ENCODE results near the gene BCL2L1. TPM values are rescaled to one million over a fixed set of nuclear protein-coding genes. Genes with fewer than 3 reads are reported as not detected.

The BCL2L1 gene
- total and polyA plus RNA-seq, 10 of the 15 experiments (the other 5 are each of a cell fraction or from before 2014, with no cell fraction given): 0.63 to 67.7 (median 43.6) TPM

GRCh38 chr20:31698803-31699718 is 23.6 kb downstream of the BCL2L1 start:
- POLR2A ChIA-PET: interaction anchor here (0.7 to 5.3 kb wide), 10 partner anchors 11 to 49 kb away, joined by 3 to 25 read pairs (median 6); partner anchors contain the start of gene BCL2L1
- peaks cover 7 to 8% of the 10 kb centered on the region in 2 experiments; a peak in 3 of 4 replicates for H3K36me3 ChIP-seq (ENCODE audit: control insufficient read depth in 2 of 2, insufficient read depth in 2 of 2, low read length in 1 of 2)
- TF ChIP-seq TARDBP (IDR thresholded peaks at IDR 0.05; ENCODE audit: borderline replicate concordance): no peak
- peak; percentile 68; the same call in 1 of the 2 replicates for TF ChIP-seq NFIC (IDR thresholded peaks at IDR 0.05; ENCODE audit: low read depth, low read length)
- no peak for TF ChIP-seq POLR2AphosphoS2 (IDR thresholded peaks at IDR 0.05; ENCODE audit: low read depth, low read length)
- peak; percentile 44; the same call in 1 of the 2 replicates for TF ChIP-seq TBL1XR1 (IDR thresholded peaks at IDR 0.05; ENCODE audit: low read depth, low read length)
- no peak for TF ChIP-seq HDAC2 (IDR thresholded peaks at IDR 0.05)
- peak; percentile 45; the same call in 1 of the 2 replicates for TF ChIP-seq RAD51 (IDR thresholded peaks at IDR 0.05)
- TF ChIP-seq JUND (IDR thresholded peaks at IDR 0.05; ENCODE audit: low read depth, low read length): peak; percentile 53; the same call in 1 of the 2 replicates
- TF ChIP-seq, protein P1, sequence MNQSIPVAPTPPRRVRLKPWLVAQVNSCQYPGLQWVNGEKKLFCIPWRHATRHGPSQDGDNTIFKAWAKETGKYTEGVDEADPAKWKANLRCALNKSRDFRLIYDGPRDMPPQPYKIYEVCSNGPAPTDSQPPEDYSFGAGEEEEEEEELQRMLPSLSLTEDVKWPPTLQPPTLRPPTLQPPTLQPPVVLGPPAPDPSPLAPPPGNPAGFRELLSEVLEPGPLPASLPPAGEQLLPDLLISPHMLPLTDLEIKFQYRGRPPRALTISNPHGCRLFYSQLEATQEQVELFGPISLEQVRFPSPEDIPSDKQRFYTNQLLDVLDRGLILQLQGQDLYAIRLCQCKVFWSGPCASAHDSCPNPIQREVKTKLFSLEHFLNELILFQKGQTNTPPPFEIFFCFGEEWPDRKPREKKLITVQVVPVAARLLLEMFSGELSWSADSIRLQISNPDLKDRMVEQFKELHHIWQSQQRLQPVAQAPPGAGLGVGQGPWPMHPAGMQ (IDR thresholded peaks at IDR 0.05; ENCODE audit: borderline replicate concordance): no peak
- TF ChIP-seq RUNX3 (IDR thresholded peaks at IDR 0.05; ENCODE audit: low read length): peak; percentile 62
- TF ChIP-seq RB1 (IDR thresholded peaks at IDR 0.05; ENCODE audit: borderline replicate concordance): no peak
- TF ChIP-seq FOXM1 (IDR thresholded peaks at IDR 0.05; ENCODE audit: low read depth, low read length): no peak
- TF ChIP-seq TCF7 (IDR thresholded peaks at IDR 0.05; ENCODE audit: borderline replicate concordance): no peak
- TF ChIP-seq DPF2 (IDR thresholded peaks at IDR 0.05): no peak
- peak; percentile 84 for TF ChIP-seq IKZF1 (conservative IDR thresholded peaks at IDR 0.05)
- no peak for TF ChIP-seq NR2C1 (IDR thresholded peaks at IDR 0.05)
- no peak for TF ChIP-seq CTCF (IDR thresholded peaks at IDR 0.05 in 2 of 3, conservative IDR thresholded peaks at IDR 0.05 in 1 of 3; ENCODE audit: control insufficient read depth in 2 of 3, extremely low read depth in 1 of 3, insufficient read depth in 1 of 3, low read depth in 3 of 3, low read length in 3 of 3)
- no peak for TF ChIP-seq RCOR1 (conservative IDR thresholded peaks at IDR 0.05; ENCODE audit: low read depth, low read length)
- TF ChIP-seq CREB1 (IDR thresholded peaks at IDR 0.05; ENCODE audit: low read depth): peak; percentile 45; the same call in 1 of the 2 replicates
- TF ChIP-seq CREM (IDR thresholded peaks at IDR 0.05; ENCODE audit: low read depth): peak; percentile 74
- peak; percentile 81 to 82 for TF ChIP-seq IKZF2 (IDR thresholded peaks at IDR 0.05)

More at GRCh38 chr20:31698803-31699718, 23.6 kb downstream of the BCL2L1 start:
- ChIA-PET SMC1A (ENCODE audit: uncharacterized antibody, unreplicated experiment) (interaction anchor here (0.7 to 4.6 kb wide), 12 partner anchors 8 to 38 kb away, joined by 3 to 56 read pairs (median 6); partner anchors contain the start of gene BCL2L1), RAD21 (ENCODE audit: unreplicated experiment) (interaction anchor here (0.8 to 5.3 kb wide), 8 partner anchors 11 to 37 kb away, joined by 3 to 52 read pairs (median 6); partner anchors contain the start of gene BCL2L1), CTCF (interaction anchor here (0.8 to 25.1 kb wide), 10 partner anchors 8 to 160 kb away, joined by 3 to 254 read pairs (median 4); partner anchors contain the start of gene BCL2L1)
- BruUV-seq (replicated peaks): no TSS peak
- peak overlapping the region; percentile 60 for H3K27ac ChIP-seq (ENCODE audit: control insufficient read depth, insufficient read depth)
- H4K20me1 ChIP-seq (ENCODE audit: control insufficient read depth, insufficient read depth): 0 out of 2 replicates have a peak, but pooled peaks cover 2% of the 10 kb centered on the region
- 25% methylated on average over 6 of the region's 6 CpGs for WGBS (ENCODE audit: insufficient coverage, insufficient replicate concordance, low lambda C conversion rate, missing lambda C conversion rate)
- peak overlapping the region; percentile 15; the same call in 1 of the 2 replicates for H3K9ac ChIP-seq (ENCODE audit: control insufficient read depth, insufficient read depth, low read length)
- no peaks in the 10 kb centered on the region for H3K27me3 ChIP-seq (replicated peaks in 1 of 2; ENCODE audit: control insufficient read depth in 2 of 2, insufficient read depth in 2 of 2, low read length in 1 of 2)
- intact Hi-C loops (cut with micrococcal nuclease; ENCODE audit: unreplicated experiment) (no loop called here), in situ Hi-C loops (cut with MboI) (no loop called here)
- H3K79me2 ChIP-seq (ENCODE audit: control insufficient read depth, insufficient read depth, low read length): peaks cover 33% of the 10 kb centered on the region
- peak; percentile 95 for FAIRE-seq
- ATAC-seq: peak; percentile 96
- peaks cover 21% of the 10 kb centered on the region for H3K4me1 ChIP-seq (ENCODE audit: control insufficient read depth, insufficient read depth, low read length)
- peak overlapping the region; percentile 81 for H3K4me2 ChIP-seq (ENCODE audit: control insufficient read depth, insufficient read depth)
- H3K4me3 ChIP-seq: peak overlapping the region; percentile 30; the same call in 1 of the 2 replicates
- no peaks in the 10 kb centered on the region for H3K9me3 ChIP-seq (replicated peaks; ENCODE audit: control insufficient read depth, insufficient read depth, low read length)
- H2AFZ ChIP-seq (ENCODE audit: control insufficient read depth, low read depth, low read length): peak overlapping the region; percentile 28
- no peak for DNase-seq (ENCODE audit: low read depth, low spot score)
